COLO829 (cell line): ENCODE results near the gene SLC30A10.
"Not testable (repeated sequence)": the region's sequence is repeated elsewhere in the genome, so short reads cannot be mapped to it uniquely, and the experiment has no call there.

Experiments
- DNase-seq: peaks from one replicate; pipeline ENCODE4 v3.0.0; 2012; ENCODE audit warnings: low spot score

Gene SLC30A10

GRCh38 chr1:219927298-219927955, 930 bp downstream of the SLC30A10 start:
- DNase-seq = no peak

DNA sequence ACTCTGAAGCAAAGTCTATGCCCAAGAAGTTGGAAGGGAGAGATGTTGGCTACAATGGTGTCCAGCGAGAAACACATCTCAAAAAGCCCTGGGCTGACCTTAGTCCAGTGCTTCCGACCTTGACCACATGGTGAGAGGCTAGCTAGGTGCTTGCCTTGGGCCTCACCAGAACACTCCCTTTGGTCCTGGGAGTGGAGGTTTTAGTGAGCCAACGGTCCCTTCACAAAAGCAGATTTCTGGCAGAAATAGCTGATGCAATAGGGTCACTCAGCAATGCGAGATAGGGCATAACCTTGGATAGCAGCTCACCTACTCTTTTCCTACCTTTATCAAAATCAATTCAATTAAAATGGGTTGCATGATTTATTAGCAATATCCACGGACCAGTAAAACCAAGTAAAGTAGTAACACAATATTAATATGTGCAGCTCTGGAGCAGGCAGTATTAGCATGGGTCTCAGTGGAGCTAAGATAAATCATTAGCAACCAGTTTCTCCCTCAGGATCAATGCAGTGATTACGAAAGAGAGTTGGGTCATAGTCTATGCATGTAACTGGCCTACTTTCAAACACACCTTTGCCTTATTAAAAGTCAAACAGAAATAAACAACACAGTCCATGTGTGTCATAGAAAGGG, 1.9 kb downstream of the SLC30A10 start:
- no peak for DNase-seq

DNA sequence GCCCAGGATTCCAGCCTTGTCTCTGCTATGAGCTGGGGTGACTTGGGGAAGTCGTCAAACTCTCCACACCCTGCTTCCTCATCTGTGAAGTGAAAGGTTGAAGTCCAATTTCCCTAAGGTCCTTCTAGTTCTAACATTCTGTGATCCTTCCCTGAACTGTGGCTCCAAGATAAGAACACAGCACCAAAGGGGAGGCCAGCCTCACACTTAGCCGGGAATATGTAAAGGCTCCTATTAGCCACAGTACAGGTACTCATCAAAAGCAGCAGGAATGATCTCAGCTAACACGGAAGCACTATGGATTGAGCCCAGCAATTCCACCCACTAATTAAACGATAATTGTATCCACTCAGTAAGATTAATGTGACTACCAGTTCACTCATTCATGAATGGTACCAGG, 4.0 kb downstream of the SLC30A10 start:
- DNase-seq = no peak

- no peak for DNase-seq
Observed at GRCh38 chr1:219917851-219918466, 10.4 kb downstream of the SLC30A10 start.

GRCh38 chr1:219917281-219917680, 11.1 kb downstream of the SLC30A10 start:
- DNase-seq = no peak

DNA sequence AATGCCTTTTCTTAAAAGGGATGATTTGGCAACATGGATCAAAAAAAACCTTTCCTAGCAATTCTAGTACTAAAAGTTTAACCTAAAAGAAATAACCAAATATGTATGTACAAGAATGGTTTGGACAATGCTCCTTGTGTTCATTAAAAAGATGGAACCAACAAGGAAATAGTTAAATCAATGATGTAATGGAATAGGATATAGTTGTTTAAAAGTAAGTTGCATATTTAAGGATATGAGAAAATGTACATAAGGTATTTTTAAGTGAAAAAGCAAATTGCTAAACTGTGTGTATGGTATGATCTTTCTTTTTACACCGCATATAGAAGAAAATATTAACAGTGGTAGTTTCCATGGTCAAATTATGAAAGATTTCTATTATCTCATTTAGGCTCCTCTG, 12.1 kb downstream of the SLC30A10 start:
- DNase-seq = no peak

DNA sequence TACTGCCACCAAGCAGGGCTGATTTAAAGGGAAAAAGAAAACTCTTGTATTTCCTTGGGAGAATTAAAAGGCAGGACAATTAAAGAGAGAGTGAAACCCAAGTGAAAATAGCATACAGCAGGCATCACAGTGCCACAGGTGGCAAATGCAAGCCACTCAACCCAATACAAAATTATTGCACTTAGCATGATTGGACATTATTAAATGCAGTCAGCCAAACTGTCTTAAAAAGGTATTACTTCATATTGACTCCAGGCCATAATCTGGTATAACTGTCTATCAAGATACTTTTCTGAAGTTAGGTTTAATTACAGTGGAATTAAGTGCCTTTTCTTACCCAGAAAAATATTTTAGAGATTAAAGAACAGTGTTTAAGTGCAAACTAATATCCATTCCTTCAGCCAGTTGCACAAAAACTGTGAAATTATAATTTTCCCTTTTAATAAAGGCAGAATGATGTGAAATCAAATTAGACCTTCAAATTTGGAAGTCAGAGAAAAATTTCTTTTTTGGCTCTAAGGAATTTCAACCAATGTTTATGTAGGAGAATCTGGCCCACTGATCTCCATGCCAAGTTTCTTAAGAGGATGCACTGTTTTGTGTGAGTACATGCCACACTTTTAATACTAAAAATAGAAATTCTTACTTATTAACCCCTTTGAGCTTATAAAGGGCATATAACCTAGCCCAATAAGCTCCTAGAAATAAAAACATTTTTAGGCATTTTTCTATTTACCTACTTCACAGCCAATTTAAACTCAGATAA, 15.2 kb downstream of the SLC30A10 start:
- DNase-seq = no peak

GRCh38 chr1:219910716-219911115, 17.6 kb downstream of the SLC30A10 start:
- no peak for DNase-seq

DNA sequence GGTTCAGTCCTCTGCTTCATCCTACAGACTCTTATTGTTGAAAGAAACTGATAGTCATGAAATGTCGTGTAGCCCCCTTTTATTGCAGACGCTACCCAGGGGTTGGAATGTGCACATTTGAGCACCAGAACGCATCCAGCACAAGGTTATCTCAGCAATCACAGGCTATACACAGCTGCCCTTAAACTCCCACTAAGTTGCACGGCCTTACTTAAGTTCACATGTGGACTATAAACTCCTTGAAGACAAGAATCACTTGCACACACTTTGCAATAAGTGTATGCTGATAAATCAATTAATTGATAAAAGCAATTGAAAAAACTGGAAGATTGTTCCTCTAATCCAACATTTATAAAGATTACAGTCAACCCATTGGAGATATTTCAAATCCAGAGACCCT, 18.9 kb downstream of the SLC30A10 start:
- DNase-seq = no peak

GRCh38 chr1:219908170-219908569, 20.2 kb downstream of the SLC30A10 start:
- no peak for DNase-seq

DNA sequence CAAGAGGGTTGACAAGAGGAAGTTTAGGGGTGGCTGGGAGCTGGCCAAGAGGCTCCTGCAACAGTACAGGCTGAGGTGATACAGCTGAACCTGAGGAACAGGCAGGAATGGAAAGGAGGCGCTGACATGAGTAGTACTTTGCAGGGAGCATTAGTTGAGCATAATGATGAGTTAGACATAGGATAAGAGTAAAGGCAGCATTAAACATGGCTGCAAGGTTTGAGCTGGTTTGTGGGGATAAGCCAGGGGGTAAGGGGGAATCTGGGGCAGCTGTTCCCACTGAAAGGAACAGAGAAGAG, 20.6 kb downstream of the SLC30A10 start:
- DNase-seq = no peak

- no peak for DNase-seq
Observed at GRCh38 chr1:219906924-219907771, 21.2 kb downstream of the SLC30A10 start.

DNA sequence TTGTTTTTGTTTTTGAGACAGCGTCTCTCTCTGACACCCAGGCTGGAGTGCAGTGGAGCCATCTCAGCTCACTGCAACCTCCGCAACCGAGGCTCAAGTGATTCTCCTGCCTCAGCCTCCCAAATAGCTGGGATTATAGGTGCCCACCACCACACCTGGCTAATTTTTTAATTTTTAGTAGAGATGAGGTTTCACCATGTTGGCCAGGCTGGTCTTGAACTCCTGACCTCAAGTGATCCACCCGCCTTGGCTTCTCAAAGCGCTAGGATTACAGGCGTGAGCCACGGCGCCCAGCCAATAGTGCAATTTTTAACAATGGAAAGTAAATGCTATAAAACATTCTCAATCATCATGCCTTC, 21.8 kb downstream of the SLC30A10 start:
- DNase-seq = not testable (repeated sequence)

DNA sequence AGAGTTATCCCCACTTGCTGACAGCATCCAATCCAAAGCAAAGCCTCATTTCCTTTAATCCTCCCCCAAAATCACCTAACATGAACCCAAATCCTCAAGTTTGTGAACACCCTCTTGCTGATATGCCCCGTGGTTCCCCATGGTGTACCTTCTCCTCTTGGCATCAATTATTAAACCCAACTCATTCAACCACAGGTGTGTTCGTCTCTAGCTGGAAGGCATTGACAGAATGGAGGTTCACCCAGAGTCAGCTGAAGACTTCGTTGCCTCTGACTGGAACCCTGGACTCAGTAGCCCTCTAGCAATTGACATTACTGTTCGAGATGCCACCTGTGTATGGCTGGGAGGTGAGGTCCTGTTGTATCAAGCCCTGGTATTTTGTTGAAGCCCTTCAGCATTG, 22.8 kb downstream of the SLC30A10 start:
- DNase-seq = no peak

- DNase-seq = no peak
Observed at GRCh38 chr1:219904934-219905333, 23.4 kb downstream of the SLC30A10 start.

DNA sequence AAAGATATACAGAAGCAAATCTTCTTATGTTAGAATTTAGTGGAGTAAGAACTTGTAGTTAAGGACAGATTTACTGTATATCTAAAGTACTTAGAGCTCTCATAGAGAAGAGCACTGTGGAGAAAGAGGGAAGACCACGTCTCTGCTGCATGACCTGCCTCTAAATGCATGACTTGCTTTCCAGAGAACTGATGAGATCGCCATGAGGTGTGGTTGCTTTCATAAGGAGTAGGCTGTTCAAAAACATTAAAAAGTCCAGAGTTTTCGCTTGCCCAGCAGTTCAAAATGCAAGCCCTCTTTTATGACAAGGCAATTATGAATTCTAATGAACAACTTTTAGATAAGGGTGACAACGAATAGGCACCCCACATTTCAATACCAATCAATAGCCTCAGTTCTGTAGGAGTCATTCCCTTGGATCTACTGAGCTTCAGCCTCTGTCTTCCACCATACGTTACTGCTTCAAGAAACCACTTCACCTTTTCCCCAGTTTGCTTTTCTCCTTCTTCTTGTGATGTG, 24.9 kb downstream of the SLC30A10 start:
- DNase-seq = no peak

DNA sequence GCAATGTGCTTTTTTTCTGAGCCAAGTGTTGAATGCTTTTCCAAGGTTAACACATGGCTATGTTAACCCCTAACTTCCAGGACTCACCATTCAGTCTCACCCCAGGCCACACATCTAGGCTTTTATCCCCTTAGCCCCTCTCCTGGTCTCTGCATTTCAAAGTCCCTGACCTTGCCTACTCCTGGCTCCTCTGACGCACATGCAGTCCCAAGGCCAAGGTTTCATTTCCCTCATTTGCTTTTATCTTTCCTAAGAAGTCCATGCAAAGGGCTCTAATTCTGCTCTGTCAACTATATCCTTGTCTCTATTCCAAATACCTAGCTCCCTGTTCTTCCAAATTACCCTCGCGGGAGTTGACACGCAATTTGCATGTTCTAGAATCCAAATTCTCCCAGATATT, 25.4 kb downstream of the SLC30A10 start:
- DNase-seq = no peak

- DNase-seq = no peak
Observed at GRCh38 chr1:219900882-219901281, 27.5 kb downstream of the SLC30A10 start.

GRCh38 chr1:219900201-219900600, 28.2 kb downstream of the SLC30A10 start:
- no peak for DNase-seq

DNA sequence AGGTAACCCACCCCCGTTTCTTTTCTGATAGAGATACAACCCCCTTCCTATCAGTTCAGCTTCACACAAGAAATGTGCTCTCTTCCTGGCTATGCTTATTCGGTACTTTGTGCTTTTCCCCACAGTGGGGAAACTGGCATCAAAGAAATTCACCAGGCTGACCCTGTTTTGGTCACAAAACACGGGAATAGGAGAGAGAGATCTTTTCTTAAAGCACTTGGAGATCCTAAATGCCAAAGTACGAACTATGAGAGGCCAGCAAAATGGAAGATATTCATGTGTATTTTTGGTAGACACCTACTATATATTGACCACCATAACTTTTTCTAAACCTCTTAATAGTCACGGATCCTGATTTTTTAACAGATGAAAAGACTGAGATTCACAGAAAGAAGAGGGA, 30.0 kb downstream of the SLC30A10 start:
- DNase-seq = no peak

DNA sequence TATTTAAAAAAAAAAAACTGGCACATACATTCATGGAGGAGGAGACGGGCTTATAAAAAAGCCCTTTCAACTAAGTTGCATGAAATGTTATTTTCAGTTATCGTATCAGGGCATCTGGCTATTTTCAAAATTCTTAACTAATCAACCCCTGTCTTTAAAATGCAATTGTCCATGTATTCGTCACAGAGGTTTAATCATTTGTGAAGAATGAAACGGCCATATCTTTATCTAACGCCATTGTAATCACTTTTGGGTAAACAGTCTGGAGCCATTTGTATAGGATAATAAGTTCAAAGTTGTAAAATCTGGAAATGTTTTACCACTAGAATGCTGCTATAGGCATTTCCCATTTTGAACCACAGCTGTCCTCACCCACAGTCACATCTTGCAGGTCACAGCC, 30.4 kb downstream of the SLC30A10 start:
- no peak for DNase-seq

GRCh38 chr1:219892271-219892670, 36.1 kb downstream of the SLC30A10 start:
- not testable (repeated sequence) for DNase-seq
